GM12891 (cell line): Measurements from ENCODE around the gene ASPRV1.

Experiments
- DNase-seq: peaks from one replicate; pipeline ENCODE4 v3.0.0; 2011; ENCODE audit warnings: low spot score; ENCODE audit not compliant: insufficient read length
- FAIRE-seq: peaks from 2 replicates; lab custom pipeline; 2011; peaks lifted over from hg19 to GRCh38; lab: Jason Lieb, UNC
- PAX5 ChIP-seq: IDR thresholded peaks from 2 replicates; pipeline ENCODE4 v1.6.1; 2011; ENCODE audit warnings: low read length, moderate library complexity, mild to moderate bottlenecking; ENCODE audit not compliant: insufficient read depth, severe bottlenecking
- POLR2A ChIP-seq: IDR thresholded peaks from 2 replicates; pipeline ENCODE4 v1.6.1; 2011; ENCODE audit warnings: low read depth, low read length, control low read depth
- POLR2AphosphoS5 ChIP-seq: IDR thresholded peaks from 2 replicates; pipeline ENCODE4 v1.6.1; 2011; ENCODE audit warnings: low read depth, low read length, control low read depth
- POU2F2 ChIP-seq: IDR thresholded peaks from 2 replicates; pipeline ENCODE4 v1.6.1; 2011; ENCODE audit warnings: low read depth, mild to moderate bottlenecking, control low read depth, low read length, moderate library complexity
- SPI1 ChIP-seq: IDR thresholded peaks from 2 replicates; pipeline ENCODE4 v1.6.1; 2011; ENCODE audit warnings: low read depth, low read length, control low read depth
- TAF1 ChIP-seq: IDR thresholded peaks from 2 replicates; pipeline ENCODE4 v1.6.1; 2011; ENCODE audit warnings: low read depth, low read length, control low read depth

ASPRV1 gene

DNA sequence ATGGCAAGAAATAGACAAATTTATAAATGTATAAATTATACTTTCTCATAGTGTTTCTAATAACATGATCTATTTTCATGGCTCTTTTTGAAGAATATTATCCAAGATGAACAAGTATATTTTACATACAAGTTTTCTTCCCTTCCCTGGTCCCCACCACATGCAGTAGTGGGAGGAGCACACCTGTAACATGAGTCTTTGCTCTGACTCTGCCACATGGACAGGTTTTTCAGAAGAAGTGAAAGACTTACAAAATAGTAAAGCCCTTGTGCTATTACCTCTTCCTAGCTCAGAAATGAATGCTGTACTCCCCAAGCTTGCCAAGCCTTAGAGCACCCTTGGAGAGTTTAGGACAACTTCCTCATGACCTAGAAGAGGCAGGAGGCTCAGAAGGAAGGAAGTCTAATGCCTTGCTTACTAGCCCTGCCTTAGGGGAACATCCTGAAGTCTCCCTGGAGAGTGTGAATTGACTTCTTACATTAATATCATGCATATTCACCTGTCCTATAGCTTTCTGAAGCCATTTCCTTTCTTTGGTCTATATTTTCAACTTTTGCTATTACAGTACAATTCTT, 28.1 kb downstream of the ASPRV1 start:
- TF ChIP-seq POLR2A: no peak
- TF ChIP-seq PAX5: no peak
- no peak for TF ChIP-seq POU2F2
- no peak for TF ChIP-seq SPI1
- no peak for TF ChIP-seq TAF1
- TF ChIP-seq POLR2AphosphoS5: no peak
- DNase-seq (no peak), FAIRE-seq (no peak)

DNA sequence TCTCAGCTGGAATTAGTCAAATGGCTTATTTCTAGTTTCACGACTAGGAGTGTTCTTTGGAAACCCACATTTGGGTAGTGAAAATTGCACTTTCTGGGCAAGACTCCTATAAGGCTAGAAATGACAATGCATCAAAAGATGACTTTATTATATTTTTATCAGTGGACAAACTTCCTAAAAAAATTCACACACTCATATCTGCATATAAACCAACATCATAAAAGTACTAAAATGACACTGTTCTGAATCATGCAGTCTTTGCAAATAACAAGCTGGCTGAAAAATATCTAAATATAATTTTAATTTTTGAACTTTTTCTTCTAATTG, 28.9 kb downstream of the ASPRV1 start:
- no peak for DNase-seq
- FAIRE-seq: no peak
- TF ChIP-seq POU2F2 (no peak), TAF1 (no peak), PAX5 (no peak), POLR2AphosphoS5 (no peak), POLR2A (no peak), SPI1 (no peak)

DNA sequence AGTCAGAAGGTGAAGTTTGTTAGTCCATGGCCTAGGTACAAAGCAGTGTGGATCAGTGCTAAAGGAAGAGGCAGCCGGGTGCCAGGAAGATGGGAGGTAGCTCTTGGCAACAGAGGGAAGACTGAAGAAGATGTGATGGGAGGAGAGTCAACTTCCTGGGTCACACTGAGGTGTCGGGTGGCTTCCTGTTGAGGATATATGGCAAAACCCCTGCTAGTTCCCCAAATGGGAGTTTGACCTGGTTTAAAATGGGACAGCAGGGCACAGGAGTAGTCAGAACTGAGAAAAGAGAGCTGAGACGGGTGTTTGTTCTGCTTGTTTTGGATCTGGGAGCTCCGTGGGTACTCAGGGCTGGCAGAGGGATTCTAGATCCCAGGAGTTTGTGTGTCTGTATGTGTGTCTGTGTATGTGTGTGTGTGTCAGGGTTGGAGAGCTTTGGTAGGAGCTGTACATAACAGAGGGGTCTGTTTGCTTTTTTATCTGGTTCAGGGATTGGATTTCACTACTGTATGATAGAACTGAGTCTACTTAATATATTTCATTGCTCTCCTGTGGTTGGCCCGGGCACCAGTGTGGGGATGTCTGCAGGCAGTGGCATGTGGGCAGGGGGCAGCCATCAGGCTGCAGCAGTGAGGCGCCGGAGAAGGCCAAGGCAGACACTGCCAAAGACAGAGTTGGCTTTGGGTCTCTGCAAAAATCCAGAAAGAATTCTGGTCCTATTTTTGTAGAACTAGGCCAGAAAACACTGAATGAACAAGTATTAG, 29.4 kb downstream of the ASPRV1 start:
- no peak for TF ChIP-seq POU2F2
- no peak for TF ChIP-seq SPI1
- TF ChIP-seq TAF1: no peak
- no peak for TF ChIP-seq POLR2AphosphoS5
- TF ChIP-seq PAX5: no peak
- no peak for TF ChIP-seq POLR2A
- DNase-seq: no peak
- FAIRE-seq: no peak

DNA sequence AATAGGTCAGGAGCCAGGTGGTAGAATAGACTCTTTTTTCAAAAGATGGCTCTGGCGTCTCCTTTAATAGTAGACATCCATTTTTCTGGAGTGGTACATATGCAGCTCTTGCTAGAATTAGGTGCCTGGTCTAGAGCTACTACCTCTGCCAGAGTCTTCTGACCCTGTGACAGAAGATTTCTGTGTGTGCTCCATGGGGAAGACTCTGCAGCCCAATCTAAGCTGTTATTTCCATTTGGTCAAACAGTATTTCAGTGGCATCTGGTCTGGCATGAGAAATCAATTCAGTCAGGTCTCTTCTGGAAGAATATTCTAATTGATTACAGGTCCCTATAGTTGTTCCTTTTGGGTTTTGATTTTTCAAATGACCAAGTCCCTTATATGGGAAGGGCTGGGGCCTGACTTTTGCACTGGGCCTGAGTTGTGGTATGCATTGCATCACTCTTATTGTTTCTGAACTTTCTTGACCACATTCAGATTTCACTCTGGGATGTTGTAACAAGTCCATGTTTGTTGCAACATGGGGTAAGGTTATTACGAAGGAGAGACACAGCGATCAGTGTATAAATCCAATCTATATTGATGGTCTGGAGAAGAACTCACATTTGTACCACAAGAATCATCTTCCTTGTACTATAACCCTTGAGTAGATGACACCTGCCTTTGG, 34.4 kb downstream of the ASPRV1 start:
- TF ChIP-seq SPI1: no peak
- TF ChIP-seq TAF1: no peak
- TF ChIP-seq POLR2A: no peak
- no peak for TF ChIP-seq PAX5
- TF ChIP-seq POLR2AphosphoS5: no peak
- TF ChIP-seq POU2F2: no peak
- FAIRE-seq (peak; percentile 26), DNase-seq (no peak)

DNA sequence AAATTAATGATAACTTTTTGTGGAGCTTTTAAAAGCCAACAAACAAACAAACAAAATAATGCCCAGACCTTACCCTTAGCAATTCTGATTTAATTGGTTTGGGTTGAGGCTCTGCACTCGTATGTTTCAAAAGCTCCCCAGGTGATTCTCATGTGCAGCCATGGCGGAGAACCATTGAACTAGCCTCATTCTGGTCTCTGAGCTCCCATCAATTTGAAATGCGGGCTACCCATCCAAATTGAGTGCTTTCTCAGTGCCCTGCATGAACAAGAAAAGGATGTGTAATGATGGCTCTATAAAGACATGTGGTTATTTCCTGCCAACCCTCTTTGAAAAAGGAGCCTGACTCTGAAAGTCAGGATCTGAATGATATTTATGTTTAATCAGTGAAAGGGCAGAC, 38.3 kb downstream of the ASPRV1 start:
- TF ChIP-seq SPI1: no peak
- TF ChIP-seq POU2F2: no peak
- no peak for TF ChIP-seq POLR2AphosphoS5
- no peak for TF ChIP-seq POLR2A
- TF ChIP-seq TAF1: no peak
- TF ChIP-seq PAX5: no peak
- DNase-seq (no peak), FAIRE-seq (no peak)

DNA sequence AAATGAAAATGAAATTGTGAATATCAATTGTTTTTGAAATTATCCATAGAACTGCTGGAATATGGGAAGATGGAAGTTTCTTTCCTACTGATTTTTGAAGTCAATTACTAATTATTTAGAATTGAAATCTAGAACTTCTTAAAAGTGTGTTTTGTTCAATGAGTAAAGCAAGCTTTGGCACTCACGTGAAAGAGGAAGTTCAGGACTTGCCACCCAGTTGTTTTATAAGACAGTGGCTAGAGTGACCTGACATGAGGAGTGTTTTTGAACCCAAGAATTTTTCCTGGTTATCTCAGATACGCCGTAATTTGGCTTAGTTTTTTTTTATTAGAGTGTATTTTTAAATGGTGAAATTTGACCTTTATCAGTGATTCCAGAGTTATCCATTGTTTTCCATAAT, 43.0 kb downstream of the ASPRV1 start:
- TF ChIP-seq POU2F2 (no peak), SPI1 (0 out of 2 replicates have a peak, but pooled peaks have one; percentile 24)
- FAIRE-seq: no peak

DNA sequence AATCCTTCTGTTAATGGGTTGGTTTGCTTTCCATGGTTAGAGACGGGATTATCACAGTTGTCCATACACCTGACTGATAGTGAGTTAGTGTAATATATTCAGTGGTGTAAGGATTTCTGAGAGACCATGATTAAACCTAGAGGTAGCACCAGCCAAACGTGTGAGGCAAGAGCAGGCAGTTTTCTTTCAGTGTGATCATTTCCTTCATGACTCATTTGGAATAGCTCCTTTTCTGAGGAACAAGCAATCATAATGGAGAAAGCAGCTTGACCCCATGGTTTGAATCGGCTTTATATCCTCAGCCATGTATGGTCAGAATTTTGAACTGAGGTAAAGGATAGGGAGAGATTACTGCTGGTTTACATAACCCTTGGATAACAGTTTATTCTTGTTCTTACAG, 43.6 kb downstream of the ASPRV1 start:
- no peak for FAIRE-seq

More for the DNA sequence above, 43.0 kb downstream of the ASPRV1 start:
- DNase-seq: no peak

DNA sequence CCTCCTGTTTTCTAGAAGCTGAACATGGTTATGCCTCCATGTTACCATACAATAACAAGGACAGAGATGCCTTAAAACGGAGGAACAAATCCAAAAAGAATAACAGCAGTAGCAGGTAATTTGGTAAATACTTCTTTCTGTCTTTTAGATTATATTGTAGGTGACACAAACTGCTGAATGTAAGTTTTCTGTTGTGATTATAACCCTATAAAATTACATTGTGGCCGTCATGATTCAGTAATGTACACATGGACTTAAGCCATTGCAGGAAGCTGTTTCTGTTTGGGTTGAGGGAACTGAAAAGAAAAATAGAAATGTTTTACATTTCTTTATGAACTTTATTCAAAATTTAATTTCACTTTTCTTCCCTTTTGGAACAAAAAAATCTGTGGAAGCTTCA, 45.3 kb downstream of the ASPRV1 start:
- DNase-seq (no peak), FAIRE-seq (no peak)
- TF ChIP-seq POU2F2 (no peak), SPI1 (no peak), POLR2A (no peak), TAF1 (no peak), POLR2AphosphoS5 (no peak), PAX5 (no peak)

More for the DNA sequence above, 43.6 kb downstream of the ASPRV1 start:
- TF ChIP-seq POU2F2 (no peak), TAF1 (no peak), POLR2A (no peak), POLR2AphosphoS5 (no peak), PAX5 (no peak), SPI1 (no peak)
- DNase-seq: no peak

DNA sequence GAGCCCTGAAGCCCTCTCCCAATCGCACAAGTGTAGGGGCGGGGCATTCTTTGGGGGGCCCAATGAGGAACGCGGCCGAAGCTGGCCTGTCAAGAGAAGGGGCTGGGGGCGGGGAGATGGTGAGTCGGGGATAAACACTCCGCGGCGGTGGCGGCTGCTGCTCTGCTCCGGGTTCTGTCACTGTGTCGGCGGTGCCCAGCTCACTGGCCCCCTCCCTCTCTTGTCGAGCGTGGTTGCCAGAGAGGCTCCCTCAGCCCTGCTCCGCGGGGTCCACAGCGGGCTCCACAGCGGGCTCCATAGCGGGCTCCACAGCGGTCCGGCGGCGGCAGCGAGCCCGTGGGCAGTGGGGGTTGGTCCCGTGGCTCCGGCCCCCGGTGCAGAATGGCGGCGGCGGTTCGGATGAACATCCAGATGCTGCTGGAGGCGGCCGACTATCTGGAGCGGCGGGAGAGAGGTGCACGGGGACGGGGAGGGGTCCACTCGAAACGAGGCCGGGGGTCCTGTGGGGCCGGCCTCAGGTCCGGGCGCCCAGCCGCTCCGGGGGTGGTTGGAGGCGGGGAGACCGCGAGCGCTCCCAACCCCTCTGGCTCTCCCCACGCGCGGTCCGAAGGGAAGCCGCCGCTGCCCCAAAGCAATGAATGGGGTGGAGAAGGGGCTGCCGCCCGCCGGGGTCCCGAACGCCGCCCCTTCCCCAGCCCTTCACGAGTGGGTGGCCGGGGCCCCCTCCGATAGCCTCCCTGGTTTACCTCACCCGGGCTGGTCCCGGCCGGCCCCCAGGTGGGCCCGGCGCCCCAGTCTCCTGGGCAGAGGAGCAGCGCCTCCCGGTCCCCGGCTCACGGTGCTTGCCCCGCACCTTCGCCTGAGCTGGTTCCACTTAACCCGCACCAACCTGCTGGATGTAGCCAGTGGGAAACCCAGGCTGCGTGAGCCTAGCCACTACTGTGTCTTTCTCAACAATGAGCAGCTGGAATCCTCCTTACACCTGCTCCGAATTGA, 46.2 kb downstream of the ASPRV1 start, which contains the start of gene MXD1:
Gene MXD1 (plus strand): TSS at position 160 of the 996 bp plus-strand sequence. CDS start 222 bp downstream, at position 382.
- DNase-seq (no peak), FAIRE-seq (no peak)
- TF ChIP-seq POLR2AphosphoS5 (peak; percentile 56; the same call in 1 of the 2 replicates), SPI1 (no peak), POU2F2 (no peak; the same call in 1 of the 2 replicates), POLR2A (peak; percentile 75), PAX5 (no peak), TAF1 (peak; percentile 65; the same call in 1 of the 2 replicates)
